Vagina (tissue), 2 donors: ENCODE results near the gene SLC7A6OS.

Source experiments
- POLR2A ChIP-seq, 2 donors: fragments of 450-650 bp; IDR thresholded peaks; one replicate each; pipeline ENCODE4 v1.6.1; 2017; ENCODE audit warnings: antibody characterized with exemption in 2 of 2, mild to moderate bottlenecking in 2 of 2, moderate library complexity in 2 of 2
- POLR2AphosphoS5 ChIP-seq, 2 donors: sonication (generic); formaldehyde crosslinking; IDR thresholded peaks; one replicate each; pipeline ENCODE4 v1.9.0; 2017; ENCODE audit warnings: antibody characterized with exemption in 2 of 2, mild to moderate bottlenecking in 2 of 2, low read depth in 1 of 2; ENCODE audit not compliant: insufficient read depth in 1 of 2
- TF ChIP-seq, protein P1 (sequence below), 3 experiments: fragments of 450-650 bp in 2 of 3; fragments of 200-600 bp in 1 of 3; sonication (generic) in 1 of 3; IDR thresholded peaks; one replicate each; pipeline ENCODE4 v1.5.1; 2017 to 2019; ENCODE audit warnings: antibody characterized with exemption in 3 of 3, mild to moderate bottlenecking in 2 of 3, moderate library complexity in 2 of 3

GRCh38 chr16:68298312-68298711, 12.4 kb downstream of the SLC7A6OS start:
- TF ChIP-seq POLR2A (IDR thresholded peaks at IDR 0.05): no peak
- TF ChIP-seq, protein P1, sequence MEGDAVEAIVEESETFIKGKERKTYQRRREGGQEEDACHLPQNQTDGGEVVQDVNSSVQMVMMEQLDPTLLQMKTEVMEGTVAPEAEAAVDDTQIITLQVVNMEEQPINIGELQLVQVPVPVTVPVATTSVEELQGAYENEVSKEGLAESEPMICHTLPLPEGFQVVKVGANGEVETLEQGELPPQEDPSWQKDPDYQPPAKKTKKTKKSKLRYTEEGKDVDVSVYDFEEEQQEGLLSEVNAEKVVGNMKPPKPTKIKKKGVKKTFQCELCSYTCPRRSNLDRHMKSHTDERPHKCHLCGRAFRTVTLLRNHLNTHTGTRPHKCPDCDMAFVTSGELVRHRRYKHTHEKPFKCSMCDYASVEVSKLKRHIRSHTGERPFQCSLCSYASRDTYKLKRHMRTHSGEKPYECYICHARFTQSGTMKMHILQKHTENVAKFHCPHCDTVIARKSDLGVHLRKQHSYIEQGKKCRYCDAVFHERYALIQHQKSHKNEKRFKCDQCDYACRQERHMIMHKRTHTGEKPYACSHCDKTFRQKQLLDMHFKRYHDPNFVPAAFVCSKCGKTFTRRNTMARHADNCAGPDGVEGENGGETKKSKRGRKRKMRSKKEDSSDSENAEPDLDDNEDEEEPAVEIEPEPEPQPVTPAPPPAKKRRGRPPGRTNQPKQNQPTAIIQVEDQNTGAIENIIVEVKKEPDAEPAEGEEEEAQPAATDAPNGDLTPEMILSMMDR (IDR thresholded peaks at IDR 0.05): no peak
- no peak for TF ChIP-seq POLR2AphosphoS5 (IDR thresholded peaks at IDR 0.05; ENCODE audit: insufficient read depth in 1 of 2, low read depth in 1 of 2)
